K562 (cell line): Measurements from ENCODE around the gene COA4. TPM values are rescaled to one million over a fixed set of nuclear protein-coding genes. Genes with fewer than 3 reads are reported as not detected.

Experiments used
- ATAC-seq: fragments of 200-7000 bp; cut with Tn5 transposase; 3 replicates; pipeline ENCODE4 v1.9.1; 2020; ENCODE audit warnings: moderate library complexity
- BruUV-seq: library from RNA; stranded (reverse); fragments of 400-500 nt; replicated peaks from 2 replicates; lab custom pipeline; 2021; lab: Mats Ljungman, UMichigan
- CTCF ChIA-PET: fragments of 300-600 bp; formaldehyde crosslinking; extraction: SDS; loops from one replicate; lab custom pipeline; 2021; ENCODE audit warnings: low intra/inter-chr PET ratio; lab: Yijun Ruan, JAX
- POLR2A ChIA-PET: fragments of 300-600, 350-650 bp; sonication (Branson Sonifier 250); formaldehyde crosslinking; extraction: SDS; loops from one replicate; lab custom pipeline; 2021; ENCODE audit warnings: antibody characterized with exemption, inconsistent platforms; lab: Yijun Ruan, JAX
- DNase-seq, 4 experiments: peaks; one replicate each; pipeline versions ENCODE4 v3.0.0 to v3.0.0-alpha.2; 2011 to 2018; ENCODE audit warnings: low spot score in 3 of 4, mixed read lengths in 3 of 4; ENCODE audit errors: extremely low read depth in 1 of 4
- FAIRE-seq: peaks from 2 replicates; lab custom pipeline; 2011; peaks lifted over from hg19 to GRCh38; lab: Jason Lieb, UNC
- H2AFZ ChIP-seq: 2 replicates; pipeline ENCODE4 v1.6.0; 2011; ENCODE audit warnings: low read depth, low read length, control low read depth, inconsistent platforms
- H3K27ac ChIP-seq: fragments of 200-600 bp; 3 replicates; pipeline ENCODE4 v1.8.0; 2011; ENCODE audit warnings: low read depth, mild to moderate bottlenecking, control low read depth, inconsistent platforms, low read length, moderate library complexity, mixed read lengths; ENCODE audit errors: extremely low read depth
- H3K27me3 ChIP-seq, 2 experiments: fragments of 300-600 bp in 1 of 2; 2 replicates in 1 of 2; 3 replicates in 1 of 2; pipeline versions ENCODE4 v1.6.0 to v1.8.0; 2011; ENCODE audit warnings: inconsistent platforms in 2 of 2, low read length in 2 of 2, mild to moderate bottlenecking in 1 of 2, mixed read lengths in 1 of 2, moderate library complexity in 1 of 2; ENCODE audit not compliant: control insufficient read depth in 2 of 2, insufficient read depth in 2 of 2
- H3K36me3 ChIP-seq: fragments of 300-600 bp; 3 replicates; pipeline ENCODE4 v1.8.0; 2011; ENCODE audit warnings: mild to moderate bottlenecking, low read length, inconsistent platforms; ENCODE audit not compliant: control insufficient read depth, insufficient read depth
- H3K4me1 ChIP-seq, 2 experiments: fragments of 200-600 bp in 1 of 2; replicated peaks in 1 of 2; 2 replicates in 1 of 2; 3 replicates in 1 of 2; pipeline versions ENCODE4 v1.5.1 to v1.8.0; 2011; ENCODE audit warnings: inconsistent platforms in 2 of 2, low read length in 2 of 2, mild to moderate bottlenecking in 1 of 2, mixed read lengths in 1 of 2, moderate library complexity in 1 of 2; ENCODE audit not compliant: control insufficient read depth in 2 of 2, insufficient read depth in 2 of 2
- H3K4me2 ChIP-seq: 2 replicates; pipeline ENCODE4 v1.6.1; 2011; ENCODE audit warnings: low read length, control low read depth, inconsistent platforms, mixed read lengths; ENCODE audit not compliant: insufficient read depth
- H3K4me3 ChIP-seq: fragments of 200-600 bp; sonication (generic), shearing (Covaris generic); 2 replicates; pipeline ENCODE4 v1.5.1; 2016; ENCODE audit warnings: control low read depth, inconsistent platforms
- H3K79me2 ChIP-seq: fragments of 200-600 bp; 3 replicates; pipeline ENCODE4 v1.8.0; 2011; ENCODE audit warnings: low read length, inconsistent platforms; ENCODE audit not compliant: control insufficient read depth, insufficient read depth
- H3K9ac ChIP-seq, 2 experiments: 2 replicates each; pipeline versions ENCODE4 v1.6.0 to v1.6.1; 2011; ENCODE audit warnings: low read depth in 2 of 2, low read length in 2 of 2, control low read depth in 1 of 2, inconsistent platforms in 1 of 2, mild to moderate bottlenecking in 1 of 2, mixed read lengths in 1 of 2; ENCODE audit not compliant: insufficient read depth in 1 of 2
- H3K9me1 ChIP-seq: one replicate; pipeline ENCODE4 v1.6.0; 2011; ENCODE audit warnings: inconsistent platforms, mild to moderate bottlenecking, low read length, moderate library complexity; ENCODE audit not compliant: control insufficient read depth, insufficient read depth
- H3K9me3 ChIP-seq: replicated peaks from 2 replicates; pipeline ENCODE4 v1.5.1; 2011; ENCODE audit warnings: low read depth, low read length, inconsistent platforms; ENCODE audit not compliant: control insufficient read depth, insufficient read depth
- H4K20me1 ChIP-seq: replicated peaks from 2 replicates; pipeline ENCODE4 v1.6.1; 2011; ENCODE audit warnings: low read length, inconsistent platforms, mixed read lengths; ENCODE audit not compliant: control insufficient read depth, insufficient read depth
- BDP1 ChIP-seq: IDR thresholded peaks from 3 replicates; pipeline ENCODE4 v1.6.1; 2011; ENCODE audit not compliant: insufficient read length, insufficient read depth
- CTCFL ChIP-seq: IDR thresholded peaks from 2 replicates; pipeline ENCODE4 v1.6.1; 2011; ENCODE audit warnings: borderline replicate concordance, low read depth, mild to moderate bottlenecking, moderate library complexity, low read length; ENCODE audit not compliant: insufficient read depth, poor library complexity, severe bottlenecking
- FOXJ2 ChIP-seq: fragments of 200-800 bp; sonication (Bioruptor generic); IDR thresholded peaks from 2 replicates; pipeline ENCODE4 v1.6.1; 2016; ENCODE audit warnings: missing genetic modification characterization, missing compliant biosample characterization
- GATAD2B ChIP-seq: fragments of 450-650 bp; IDR thresholded peaks from 2 replicates; pipeline ENCODE4 v1.6.1; 2017; ENCODE audit warnings: mild to moderate bottlenecking, borderline replicate concordance
- HDAC6 ChIP-seq: IDR thresholded peaks from 2 replicates; pipeline ENCODE4 v1.6.1; 2012; ENCODE audit warnings: low read depth, mild to moderate bottlenecking, control low read depth, inconsistent platforms, low read length, moderate library complexity
- MED1 ChIP-seq: sonication (generic); formaldehyde crosslinking; IDR thresholded peaks from 2 replicates; pipeline ENCODE4 v1.8.1; 2023; ENCODE audit warnings: missing genetic modification reagents, borderline replicate concordance
- NCOA2 ChIP-seq, 2 experiments: fragments of 450-650 bp; IDR thresholded peaks; 2 replicates each; pipeline ENCODE4 v1.6.1; 2018; ENCODE audit warnings: mild to moderate bottlenecking in 2 of 2, moderate library complexity in 1 of 2; ENCODE audit not compliant: partially characterized antibody in 2 of 2
- NCOA4 ChIP-seq: fragments of 450-650 bp; IDR thresholded peaks from 2 replicates; pipeline ENCODE4 v1.6.1; 2018; ENCODE audit warnings: mild to moderate bottlenecking; ENCODE audit not compliant: partially characterized antibody
- POLR2H ChIP-seq: IDR thresholded peaks from 2 replicates; pipeline ENCODE4 v1.6.1; 2016; ENCODE audit warnings: missing genetic modification characterization, low read depth, mild to moderate bottlenecking, control low read depth, missing compliant biosample characterization, moderate library complexity
- RBM39 ChIP-seq: fragments of 200-400 bp; formaldehyde crosslinking; optimal IDR thresholded peaks from 2 replicates; pipeline ENCODE3; 2018; ENCODE audit warnings: low read depth, low read length
- SRSF1 ChIP-seq: fragments of 200-400 bp; formaldehyde crosslinking; IDR thresholded peaks from 2 replicates; pipeline ENCODE4 v1.6.1; 2017; ENCODE audit warnings: mild to moderate bottlenecking, low read depth, low read length, moderate library complexity
- TCF7 ChIP-seq: sonication (generic); IDR thresholded peaks from 2 replicates; pipeline ENCODE4 v1.6.1; 2016; ENCODE audit warnings: antibody characterized with exemption, borderline replicate concordance
- TEAD4 ChIP-seq, 2 experiments: sonication (generic) in 1 of 2; formaldehyde crosslinking in 1 of 2; IDR thresholded peaks; 2 replicates each; pipeline versions ENCODE4 v1.6.1 to v1.8.0; 2012 to 2022; ENCODE audit warnings: borderline replicate concordance in 1 of 2, inconsistent platforms in 1 of 2, low read length in 1 of 2, mild to moderate bottlenecking in 1 of 2, missing genetic modification reagents in 1 of 2
- ZKSCAN8 ChIP-seq: fragments of 200-800 bp; sonication (Bioruptor generic); IDR thresholded peaks from 2 replicates; pipeline ENCODE4 v1.6.1; 2016; ENCODE audit warnings: missing genetic modification characterization, missing compliant biosample characterization
- ZNF518B ChIP-seq: fragments of 250-450 bp; sonication (Bioruptor Pico); IDR thresholded peaks from 2 replicates; pipeline ENCODE4 v1.5.0; 2021; ENCODE audit warnings: mild to moderate bottlenecking, moderate library complexity
- ZNF766 ChIP-seq: fragments of 200-800 bp; sonication (Bioruptor generic); conservative IDR thresholded peaks from 2 replicates; pipeline ENCODE4 v1.6.1; 2016; ENCODE audit warnings: missing genetic modification characterization, missing compliant biosample characterization
- WGBS: fragments of 100-300 bp; shearing (Covaris generic); methylation state at CpG from one replicate; pipeline ENCODE4 v1.1.6; 2016; ENCODE audit warnings: low coverage, mixed read lengths; ENCODE audit not compliant: insufficient coverage; ENCODE audit errors: missing lambda C conversion rate; 5-methylcytosine and 5-hydroxymethylcytosine counted together
- in situ Hi-C: fragments of 300-500 bp; cut with MboI; formaldehyde crosslinking; loops from 4 replicates; pipeline ENCODE4 v1.15.0; 2018; ENCODE audit warnings: inconsistent platforms, mixed read lengths
- intact Hi-C: fragments of 100-400 bp; cut with micrococcal nuclease; formaldehyde crosslinking; loops from 2 replicates; pipeline ENCODE4 v1.14.2; 2022
- polyA plus RNA-seq, 8 experiments: library from polyadenylated mRNA; depleted of rRNA in 4 of 8; stranded (reverse) in 5 of 8; unstranded in 3 of 8; fragments of >200 nt; fragmentation: Nextera tagmentation in 2 of 8; fragmentation: Illumina TruSeq in 1 of 8; extraction: Ambion mirVana in 2 of 8; extraction: Trizol in 1 of 8; gene quantifications; 2 replicates each; pipeline versions ENCODE4 v1.2.1 to v1.2.3, GENCODE V29; 2011 to 2014; ENCODE audit warnings: inconsistent platforms in 1 of 8, missing spikeins in 1 of 8
- total RNA-seq, 7 experiments: library from RNA; depleted of rRNA in 6 of 7; stranded (reverse); fragments of >200 nt in 6 of 7; fragmentation: Illumina TruSeq in 2 of 7; extraction: Trizol in 2 of 7; gene quantifications; 2 replicates each; pipeline versions ENCODE4 v1.2.1 to v1.2.3, GENCODE V29; 2011 to 2021; ENCODE audit warnings: low replicate concordance in 1 of 7

COA4 gene
- total and polyA plus RNA-seq, 9 of the 15 experiments (the other 6 are each of a cell fraction or from before 2014, with no cell fraction given), result 108 to 255 (median 152) TPM

DNA sequence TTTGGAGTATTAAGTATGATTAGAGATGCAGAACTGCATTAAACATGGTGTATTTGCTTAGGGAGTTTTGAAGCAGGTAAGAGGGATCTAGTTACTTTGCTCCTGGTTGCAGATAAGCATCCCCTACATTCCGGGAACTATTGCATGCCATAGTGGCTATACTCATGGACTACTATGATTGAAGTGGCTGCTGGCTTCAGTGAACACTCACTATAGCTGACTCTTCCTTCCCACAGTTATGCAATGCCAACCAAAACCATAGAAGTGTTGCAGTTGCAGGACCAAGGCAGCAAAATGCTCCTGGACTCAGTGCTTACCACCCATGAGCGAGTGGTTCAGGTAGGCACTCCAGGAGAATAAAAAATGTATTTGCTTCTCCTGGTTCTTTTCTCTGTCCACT, 17.0 kb downstream of the COA4 start:
- POLR2A ChIA-PET, result no interaction called here
- BruUV-seq, result no TSS peak
- no peak for FAIRE-seq
- TF ChIP-seq ZNF518B (no peak), RBM39 (no peak), NCOA2 (IDR thresholded peaks at IDR 0.05; ENCODE audit: partially characterized antibody in 2 of 2) (no peak), NCOA4 (no peak), FOXJ2 (tag) (no peak), MED1 (CRISPR knock-in tag) (no peak), POLR2H (tag) (no peak), HDAC6 (no peak), TEAD4 (IDR thresholded peaks at IDR 0.05; ENCODE audit: low read length) (no peak), TEAD4 (CRISPR knock-in tag; IDR thresholded peaks at IDR 0.05; ENCODE audit: borderline replicate concordance) (no peak), BDP1 (no peak), ZKSCAN8 (CRISPR knock-in tag) (no peak), ZNF766 (CRISPR knock-in tag) (no peak), CTCFL (no peak), GATAD2B (no peak), SRSF1 (no peak), TCF7 (no peak)

More for the DNA sequence above, 17.0 kb downstream of the COA4 start:
- no peak overlapping the region for H3K4me3 ChIP-seq
- no peak overlapping the region for H3K27ac ChIP-seq
- H3K36me3 ChIP-seq, result peaks cover 35% of the 10 kb centered on the region
- H3K4me2 ChIP-seq, result no peak overlapping the region
- H3K79me2 ChIP-seq, result no peaks in the 10 kb centered on the region
- WGBS, result 61% methylated on average over 2 of the region's 2 CpGs
- intact Hi-C loops, result no loop called here
- no peak overlapping the region for H2AFZ ChIP-seq
- no peaks in the 10 kb centered on the region for H3K27me3 ChIP-seq
- H3K9ac ChIP-seq, result no peak overlapping the region
- ATAC-seq (no peak), DNase-seq (no peak)
- in situ Hi-C loops, result no loop called here
- no peaks in the 10 kb centered on the region for H3K9me3 ChIP-seq
- no peaks in the 10 kb centered on the region for H4K20me1 ChIP-seq
- H3K4me1 ChIP-seq, result peaks cover 0 to 3% of the 10 kb centered on the region in 2 experiments; a peak in 2 of 5 replicates
- CTCF ChIA-PET, result no interaction called here
- H3K9me1 ChIP-seq, result no peaks in the 10 kb centered on the region
